ENCODE results near the gene GPR160. TPM values are rescaled to one million over a fixed set of nuclear protein-coding genes. Genes with fewer than 3 reads are reported as not detected.

Gene GPR160
- total and polyA plus RNA-seq, 12 donors = 0.76 to 5.8 (median 1.6) TPM

- DNase-seq = no peak
- no peak overlapping the region for H3K27ac ChIP-seq
- no peak overlapping the region for H3K4me3 ChIP-seq
- peaks cover 0 to 26% of the 10 kb centered on the region in 2 donors for H3K36me3 ChIP-seq (replicated peaks in 1 of 2)
- TF ChIP-seq CTCF (IDR thresholded peaks at IDR 0.05) (no peak), POLR2A (IDR thresholded peaks at IDR 0.05) (no peak)
- H3K9me3 ChIP-seq (replicated peaks in 1 of 3) = no peaks in the 10 kb centered on the region
- no peaks in the 10 kb centered on the region for H3K4me1 ChIP-seq (replicated peaks in 1 of 2)
- intact Hi-C loops (cut with DNase I) = loop anchor here in 1 of 2 donors (10.0 kb wide), 1 partner anchor 105 kb away; no protein-coding TSS in a partner anchor
- no peaks in the 10 kb centered on the region for H3K27me3 ChIP-seq
- WGBS, 4 donors = 94 to 98% (median 96%) methylated on average over 3 of the region's 3 CpGs
These were observed 52.2 kb downstream of the GPR160 start for GRCh38 chr3:170089862-170090600.

GRCh38 chr3:170090601-170090981 is 52.8 kb downstream of the GPR160 start:
- H3K36me3 ChIP-seq (replicated peaks in 1 of 2) = peaks cover 0 to 30% of the 10 kb centered on the region in 2 donors
- no peaks in the 10 kb centered on the region for H3K27me3 ChIP-seq
- H3K9me3 ChIP-seq (replicated peaks in 1 of 3) = no peaks in the 10 kb centered on the region
- intact Hi-C loops (cut with DNase I) = loop anchor here in 1 of 2 donors (10.0 kb wide), 1 partner anchor 106 kb away; no protein-coding TSS in a partner anchor
- TF ChIP-seq POLR2A (IDR thresholded peaks at IDR 0.05) (no peak), CTCF (IDR thresholded peaks at IDR 0.05) (no peak)
- no peaks in the 10 kb centered on the region for H3K4me1 ChIP-seq (replicated peaks in 1 of 2)
- no peak overlapping the region for H3K4me3 ChIP-seq
- no peak for DNase-seq
- no peak overlapping the region for H3K27ac ChIP-seq

DNA sequence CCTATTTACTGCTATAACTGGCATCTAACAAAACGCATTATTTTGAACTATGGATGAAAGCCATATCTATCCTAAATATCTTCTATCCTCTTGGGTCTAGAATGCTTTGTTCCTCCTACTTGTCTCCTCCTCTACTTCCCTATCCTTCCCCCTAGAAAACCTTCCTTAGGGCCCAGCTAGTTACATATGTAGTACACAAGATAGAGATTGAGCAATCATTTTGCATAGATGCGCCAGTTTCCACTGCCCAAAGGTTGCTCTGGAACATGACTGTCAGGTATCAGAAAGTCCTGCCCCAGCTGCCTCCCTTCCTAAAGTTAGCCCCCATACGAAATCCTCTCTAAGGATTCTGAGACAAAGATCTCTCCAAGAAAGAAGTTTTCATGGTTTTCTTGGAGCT is 55.1 kb downstream of the GPR160 start:
- peaks cover 0 to 43% of the 10 kb centered on the region in 2 donors for H3K36me3 ChIP-seq (replicated peaks in 1 of 2)
- no peaks in the 10 kb centered on the region for H3K9me3 ChIP-seq (replicated peaks in 1 of 3)
- H3K27me3 ChIP-seq = no peaks in the 10 kb centered on the region
- WGBS, 4 donors = 94 to 99% (median 97%) methylated on average over 3 of the region's 3 CpGs
- H3K4me3 ChIP-seq = no peak overlapping the region
- intact Hi-C loops (cut with DNase I) = loop anchor here in 1 of 2 donors (10.0 kb wide), 1 partner anchor 108 kb away; no protein-coding TSS in a partner anchor
- DNase-seq = no peak
- TF ChIP-seq CTCF (IDR thresholded peaks at IDR 0.05) (no peak), POLR2A (IDR thresholded peaks at IDR 0.05) (no peak)
- H3K27ac ChIP-seq = no peak overlapping the region
- H3K4me1 ChIP-seq (replicated peaks in 1 of 2) = no peaks in the 10 kb centered on the region

GRCh38 chr3:170095771-170096170 is 58.0 kb downstream of the GPR160 start:
- no peaks in the 10 kb centered on the region for H3K4me1 ChIP-seq (replicated peaks in 1 of 2)
- H3K27ac ChIP-seq = no peak overlapping the region
- H3K27me3 ChIP-seq = no peaks in the 10 kb centered on the region
- H3K4me3 ChIP-seq = no peak overlapping the region
- TF ChIP-seq POLR2A (IDR thresholded peaks at IDR 0.05) (no peak), CTCF (IDR thresholded peaks at IDR 0.05) (no peak)
- 83 to 84% (median 84%) methylated on average over 4 of the region's 4 CpGs for WGBS, 4 donors
- DNase-seq = no peak
- no peaks in the 10 kb centered on the region for H3K9me3 ChIP-seq (replicated peaks in 1 of 3)
- intact Hi-C loops (cut with DNase I) = loop anchor here in 1 of 2 donors (10.0 kb wide), 1 partner anchor 111 kb away; no protein-coding TSS in a partner anchor
- peaks cover 0 to 48% of the 10 kb centered on the region in 2 donors for H3K36me3 ChIP-seq (replicated peaks in 1 of 2)

Measured in adrenal gland (tissue), 12 donors.